ENCODE data around the gene SPPL2C.

The SPPL2C gene

DNA sequence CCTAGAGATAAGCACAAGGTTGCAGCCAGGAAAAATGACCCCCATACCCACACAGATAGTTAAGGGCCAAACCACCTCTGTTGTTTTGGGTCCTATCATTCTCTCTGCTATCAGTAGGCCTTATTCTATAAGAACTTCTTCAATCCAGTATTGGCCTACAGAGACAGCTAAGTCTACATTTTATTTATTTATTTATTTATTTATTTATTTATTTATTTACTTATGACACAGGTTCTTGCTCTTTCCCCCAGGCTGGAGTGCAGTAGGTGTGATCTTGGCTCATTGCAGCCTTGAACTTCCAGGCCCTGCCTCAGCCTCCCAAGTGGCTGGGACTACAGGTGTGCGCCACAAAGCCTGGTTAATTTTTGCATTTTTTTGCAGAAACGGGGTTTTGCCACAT, 42.2 kb downstream of the SPPL2C start:
- DNase-seq, result no peak

DNA sequence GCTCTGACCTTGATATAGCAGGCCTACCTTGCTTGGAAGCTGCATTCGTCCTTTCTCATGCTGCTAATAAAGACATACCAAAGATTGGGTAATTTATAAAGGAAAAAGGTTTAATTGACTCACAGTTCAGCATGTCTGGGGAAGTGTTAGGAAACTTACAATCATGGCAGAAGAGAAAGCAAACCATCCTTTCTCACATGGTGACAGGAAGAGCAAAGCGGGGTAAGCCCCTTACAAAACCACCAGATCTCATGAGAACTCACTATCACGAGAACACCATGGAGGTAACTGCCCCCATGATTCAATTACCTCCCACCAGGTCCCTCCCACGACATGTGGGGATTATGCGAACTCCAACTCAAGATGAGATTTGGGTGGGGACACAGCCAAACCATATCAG, 43.7 kb downstream of the SPPL2C start:
- DNase-seq, result no peak

DNA sequence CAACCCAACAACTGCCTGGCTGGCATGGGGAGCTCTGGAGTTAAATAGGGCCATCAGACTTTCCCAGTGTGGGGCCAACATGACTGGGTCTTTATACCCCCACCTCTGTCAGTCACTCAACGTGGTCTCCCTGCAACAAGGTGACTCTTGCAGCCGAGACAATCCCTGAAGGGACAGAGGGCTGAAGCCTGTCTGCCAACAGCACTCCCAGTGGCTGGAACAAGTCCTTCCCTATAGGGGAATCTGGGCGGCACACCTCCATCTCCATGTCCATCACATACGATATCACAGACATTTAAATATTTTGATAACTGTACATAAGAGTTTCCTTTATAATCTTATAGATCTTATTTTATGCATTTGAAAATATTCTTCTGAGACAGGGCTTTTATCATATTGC, 44.9 kb downstream of the SPPL2C start:
- DNase-seq, result no peak

GRCh38 chr17:45893725-45894021, 49.0 kb downstream of the SPPL2C start:
- DNase-seq, result peak; percentile 29

- DNase-seq, result peak; percentile 93
Observed at GRCh38 chr17:45894022-45894784, 49.5 kb downstream of the SPPL2C start, which contains the start of gene MAPT. TSS of gene MAPT (plus strand) at chr17:45894554. CDS start at chr17:45962338, 67,784 bp downstream.

DNA sequence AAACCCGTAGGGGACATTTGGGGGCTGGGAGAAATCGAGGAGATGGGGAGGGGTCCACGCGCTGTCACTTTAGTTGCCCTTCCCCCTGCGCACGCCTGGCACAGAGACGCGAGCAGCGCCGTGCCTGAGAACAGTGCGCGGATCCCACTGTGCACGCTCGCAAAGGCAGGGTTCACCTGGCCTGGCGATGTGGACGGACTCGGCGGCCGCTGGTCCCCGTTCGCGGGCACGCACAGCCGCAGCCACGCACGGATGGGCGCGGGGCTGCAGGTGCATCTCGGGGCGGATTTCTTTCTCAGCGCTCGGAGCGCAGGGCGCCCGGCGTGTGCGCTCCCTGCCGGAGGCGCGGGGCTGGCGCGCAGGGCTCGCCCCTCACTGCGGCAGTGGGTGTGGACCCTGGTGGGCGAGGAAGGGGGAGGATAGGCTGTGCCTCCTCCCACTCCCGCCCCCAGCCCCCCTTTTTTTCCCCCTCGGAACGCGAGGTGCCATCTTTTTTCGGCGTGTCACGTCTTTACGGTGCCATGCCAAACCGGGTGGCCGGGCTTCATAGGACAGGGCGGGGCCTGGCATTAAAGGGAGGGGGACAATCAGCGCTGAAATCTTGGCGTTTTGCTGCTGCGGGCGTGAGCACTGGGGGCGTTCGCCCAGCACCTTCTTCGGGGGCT, 50.8 kb downstream of the SPPL2C start:
- peak; percentile 88 for DNase-seq

GRCh38 chr17:45895969-45896785, 51.5 kb downstream of the SPPL2C start:
- DNase-seq, result no peak
